Fibroblast of lung (primary cell): Measurements from ENCODE around the gene SFR1.

Experiments used
- CTCF ChIP-seq, 2 donors: IDR thresholded peaks in 1 of 2; conservative IDR thresholded peaks in 1 of 2; 1 replicate in 1 of 2; 2 replicates in 1 of 2; pipeline ENCODE4 v1.5.1; 2011 to 2012; ENCODE audit warnings: low read length in 2 of 2, control low read depth in 1 of 2, inconsistent platforms in 1 of 2, low read depth in 1 of 2, mild to moderate bottlenecking in 1 of 2
- EZH2 ChIP-seq: IDR thresholded peaks from 2 replicates; pipeline ENCODE4 v1.5.1; 2012; ENCODE audit warnings: low read length, control low read depth, mild to moderate bottlenecking; ENCODE audit errors: missing control alignments

- TF ChIP-seq EZH2 (no peak), CTCF (conservative IDR thresholded peaks at IDR 0.05 in 1 of 2, IDR thresholded peaks at IDR 0.05 in 1 of 2; ENCODE audit: low read depth in 1 of 2, low read length in 2 of 2) (no peak)
These were observed 17.6 kb upstream of the SFR1 start for GRCh38 chr10:104104418-104104817.
